IMR-90 (cell line): ENCODE measurements around the gene LHPP. TPM values are rescaled to one million over a fixed set of nuclear protein-coding genes. Genes with fewer than 3 reads are reported as not detected.

Experiments used
- ATAC-seq: fragments of 200-7000 bp; cut with Tn5 transposase; 2 replicates; pipeline ENCODE4 v1.9.1; 2020; ENCODE audit warnings: low read depth, mild to moderate bottlenecking, moderate library complexity
- BruUV-seq: library from RNA; stranded (reverse); fragments of 400-500 nt; replicated peaks from 2 replicates; lab custom pipeline; 2021; lab: Mats Ljungman, UMichigan
- CTCF ChIA-PET: fragments of 300-600 bp; formaldehyde crosslinking; extraction: SDS; loops from one replicate; lab custom pipeline; 2021; ENCODE audit warnings: antibody characterized with exemption; lab: Yijun Ruan, JAX
- POLR2A ChIA-PET: fragments of 300-600 bp; sonication (Branson Sonifier 250); formaldehyde crosslinking; loops from one replicate; lab custom pipeline; 2022; ENCODE audit warnings: antibody characterized with exemption; ENCODE audit not compliant: unreplicated experiment; lab: Charles Lee
- DNase-seq: peaks from one replicate; pipeline ENCODE4 v3.0.0; 2013
- H2AFZ ChIP-seq: replicated peaks from 2 replicates; pipeline ENCODE3; 2013; ENCODE audit warnings: low read length, mild to moderate bottlenecking; ENCODE audit not compliant: poor library complexity
- H2AK5ac ChIP-seq: 2 replicates; pipeline ENCODE4 v1.6.1; 2013; ENCODE audit warnings: low read depth, low read length, inconsistent platforms
- H2AK9ac ChIP-seq: replicated peaks from 2 replicates; pipeline ENCODE3; 2013; ENCODE audit warnings: mild to moderate bottlenecking, low read depth, low read length, moderate library complexity; ENCODE audit not compliant: poor library complexity
- H2BK120ac ChIP-seq: 2 replicates; pipeline ENCODE4 v1.6.1; 2013; ENCODE audit warnings: low read depth, low read length, inconsistent platforms
- H2BK15ac ChIP-seq: 3 replicates; pipeline ENCODE4 v1.6.1; 2013; ENCODE audit warnings: low read depth, low read length, inconsistent platforms
- H2BK20ac ChIP-seq: 2 replicates; pipeline ENCODE4 v1.6.1; 2013; ENCODE audit warnings: low read depth, mild to moderate bottlenecking, inconsistent platforms, low read length, moderate library complexity
- H2BK5ac ChIP-seq: 2 replicates; pipeline ENCODE4 v1.6.1; 2013; ENCODE audit warnings: mild to moderate bottlenecking, low read depth, low read length, inconsistent platforms; ENCODE audit not compliant: poor library complexity, severe bottlenecking
- H3K14ac ChIP-seq: replicated peaks from 2 replicates; pipeline ENCODE4 v1.6.1; 2013; ENCODE audit warnings: low read depth, low read length, inconsistent platforms
- H3K18ac ChIP-seq: 2 replicates; pipeline ENCODE4 v1.6.1; 2013; ENCODE audit warnings: low read depth, low read length, control low read depth
- H3K23ac ChIP-seq: 2 replicates; pipeline ENCODE4 v1.6.1; 2013; ENCODE audit warnings: low read depth, low read length, inconsistent platforms
- H3K27ac ChIP-seq: 2 replicates; pipeline ENCODE4 v1.5.1; 2013; ENCODE audit warnings: mild to moderate bottlenecking, control low read depth, low read length; ENCODE audit not compliant: insufficient read depth
- H3K27me3 ChIP-seq: 2 replicates; pipeline ENCODE4 v1.6.1; 2013; ENCODE audit warnings: low read length; ENCODE audit not compliant: control insufficient read depth, insufficient read depth
- H3K36me3 ChIP-seq: 2 replicates; pipeline ENCODE4 v1.6.1; 2013; ENCODE audit warnings: low read length, mixed read lengths; ENCODE audit not compliant: control insufficient read depth, insufficient read depth
- H3K4ac ChIP-seq: 2 replicates; pipeline ENCODE4 v1.6.1; 2013; ENCODE audit warnings: low read depth, low read length, inconsistent platforms
- H3K4me1 ChIP-seq: 2 replicates; pipeline ENCODE4 v1.6.1; 2013; ENCODE audit warnings: low read length, mixed read lengths; ENCODE audit not compliant: control insufficient read depth, insufficient read depth
- H3K4me2 ChIP-seq: 2 replicates; pipeline ENCODE4 v1.6.1; 2013; ENCODE audit warnings: low read depth, mild to moderate bottlenecking, control low read depth, low read length, moderate library complexity
- H3K4me3 ChIP-seq: 2 replicates; pipeline ENCODE4 v1.5.1; 2013; ENCODE audit warnings: low read depth, mild to moderate bottlenecking, control low read depth, low read length, moderate library complexity; ENCODE audit not compliant: insufficient read depth
- H3K56ac ChIP-seq: 2 replicates; pipeline ENCODE4 v1.6.1; 2013; ENCODE audit warnings: low read length, inconsistent platforms; ENCODE audit not compliant: insufficient read depth; ENCODE audit errors: extremely low read depth
- H3K79me1 ChIP-seq, 2 experiments: 2 replicates each; pipeline ENCODE4 v1.6.1; 2013; ENCODE audit warnings: low read length in 2 of 2, inconsistent platforms in 1 of 2, low read depth in 1 of 2
- H3K9ac ChIP-seq: 2 replicates; pipeline ENCODE4 v1.6.1; 2013; ENCODE audit warnings: low read depth, low read length, control low read depth
- H3K9me1 ChIP-seq: 2 replicates; pipeline ENCODE4 v1.6.1; 2013; ENCODE audit warnings: low read length, inconsistent platforms; ENCODE audit not compliant: insufficient read depth
- H3K9me3 ChIP-seq: 2 replicates; pipeline ENCODE4 v1.6.1; 2013; ENCODE audit warnings: low read length; ENCODE audit not compliant: control insufficient read depth, insufficient read depth
- H4K20me1 ChIP-seq: 2 replicates; pipeline ENCODE4 v1.6.1; 2013; ENCODE audit warnings: low read length, inconsistent platforms; ENCODE audit not compliant: insufficient read depth
- H4K5ac ChIP-seq: 2 replicates; pipeline ENCODE4 v1.6.1; 2013; ENCODE audit warnings: mild to moderate bottlenecking, low read depth, low read length, control low read depth
- H4K8ac ChIP-seq, 2 experiments: 2 replicates each; pipeline ENCODE4 v1.6.1; 2013; ENCODE audit warnings: low read depth in 2 of 2, low read length in 2 of 2, control low read depth in 1 of 2, inconsistent platforms in 1 of 2
- H4K91ac ChIP-seq: 2 replicates; pipeline ENCODE4 v1.6.1; 2013; ENCODE audit warnings: low read depth, low read length, inconsistent platforms; ENCODE audit not compliant: insufficient read depth
- BHLHE40 ChIP-seq: fragments of 150-350 bp; IDR thresholded peaks from 2 replicates; pipeline ENCODE4 v1.6.1; 2016; ENCODE audit warnings: mild to moderate bottlenecking, low read depth, low read length
- CHD1 ChIP-seq: IDR thresholded peaks from 2 replicates; pipeline ENCODE4 v1.6.1; 2012; ENCODE audit warnings: low read depth, low read length, improper control_type of control experiment
- FOS ChIP-seq: fragments of 150-350 bp; IDR thresholded peaks from 2 replicates; pipeline ENCODE4 v1.6.1; 2016; ENCODE audit warnings: low read depth, low read length
- MAFK ChIP-seq: IDR thresholded peaks from 2 replicates; pipeline ENCODE4 v1.6.1; 2012; ENCODE audit warnings: low read depth, low read length, improper control_type of control experiment
- MAZ ChIP-seq: IDR thresholded peaks from 2 replicates; pipeline ENCODE4 v1.6.1; 2012; ENCODE audit warnings: low read depth, mild to moderate bottlenecking, low read length, improper control_type of control experiment, moderate library complexity, borderline replicate concordance
- NFE2L2 ChIP-seq: fragments of 150-350 bp; IDR thresholded peaks from 2 replicates; pipeline ENCODE4 v1.6.1; 2016; ENCODE audit warnings: low read depth, mild to moderate bottlenecking, low read length
- POLR2A ChIP-seq: IDR thresholded peaks from 2 replicates; pipeline ENCODE4 v1.6.1; 2012; ENCODE audit warnings: mild to moderate bottlenecking, low read depth, low read length
- RAD21 ChIP-seq: IDR thresholded peaks from 2 replicates; pipeline ENCODE4 v1.6.1; 2012; ENCODE audit warnings: low read length, improper control_type of control experiment
- WGBS, 2 experiments: methylation state at CpG; one replicate each; pipeline versions ENCODE4 v1.1.5 to v1.1.7; 2013; ENCODE audit warnings: missing lambda C conversion rate in 2 of 2; ENCODE audit not compliant: insufficient read length in 1 of 2; ENCODE audit errors: extremely low coverage in 2 of 2; 5-methylcytosine and 5-hydroxymethylcytosine counted together
- dilution Hi-C: fragments of 300-500 bp; cut with HindIII; formaldehyde crosslinking; loops from one replicate; pipeline ENCODE4 v1.14.3; 2018; ENCODE audit warnings: low sequenced_read_pairs; ENCODE audit not compliant: unreplicated experiment
- in situ Hi-C: fragments of 300-500 bp; cut with MboI; formaldehyde crosslinking; loops from 3 replicates; pipeline ENCODE4 v1.14.3; 2019; ENCODE audit warnings: low sequenced_read_pairs, inconsistent platforms, mixed read lengths
- intact Hi-C: fragments of 100-400 bp; cut with micrococcal nuclease; formaldehyde crosslinking; loops from 2 replicates; pipeline ENCODE4 v1.10.0; 2022
- polyA plus RNA-seq, 3 experiments: library from polyadenylated mRNA; depleted of rRNA; stranded (reverse); fragments of >200 nt; gene quantifications; 2 replicates each; pipeline ENCODE4 v1.2.3, GENCODE V29; 2012; ENCODE audit warnings: low replicate concordance in 1 of 3
- total RNA-seq: library from RNA; depleted of rRNA; stranded (reverse); fragments of >200 nt; gene quantifications from 2 replicates; pipeline ENCODE4 v1.2.3, GENCODE V29; 2012
- TF ChIP-seq, protein P1 (sequence below): fragments of 150-350 bp; IDR thresholded peaks from 2 replicates; pipeline ENCODE4 v1.6.1; 2016; ENCODE audit warnings: low read depth, mild to moderate bottlenecking, low read length, moderate library complexity, borderline replicate concordance

The LHPP gene
- total and polyA plus RNA-seq, 2 of the 4 experiments (the other 2 are of a cell fraction), result 2.7 to 8.3 TPM

DNA sequence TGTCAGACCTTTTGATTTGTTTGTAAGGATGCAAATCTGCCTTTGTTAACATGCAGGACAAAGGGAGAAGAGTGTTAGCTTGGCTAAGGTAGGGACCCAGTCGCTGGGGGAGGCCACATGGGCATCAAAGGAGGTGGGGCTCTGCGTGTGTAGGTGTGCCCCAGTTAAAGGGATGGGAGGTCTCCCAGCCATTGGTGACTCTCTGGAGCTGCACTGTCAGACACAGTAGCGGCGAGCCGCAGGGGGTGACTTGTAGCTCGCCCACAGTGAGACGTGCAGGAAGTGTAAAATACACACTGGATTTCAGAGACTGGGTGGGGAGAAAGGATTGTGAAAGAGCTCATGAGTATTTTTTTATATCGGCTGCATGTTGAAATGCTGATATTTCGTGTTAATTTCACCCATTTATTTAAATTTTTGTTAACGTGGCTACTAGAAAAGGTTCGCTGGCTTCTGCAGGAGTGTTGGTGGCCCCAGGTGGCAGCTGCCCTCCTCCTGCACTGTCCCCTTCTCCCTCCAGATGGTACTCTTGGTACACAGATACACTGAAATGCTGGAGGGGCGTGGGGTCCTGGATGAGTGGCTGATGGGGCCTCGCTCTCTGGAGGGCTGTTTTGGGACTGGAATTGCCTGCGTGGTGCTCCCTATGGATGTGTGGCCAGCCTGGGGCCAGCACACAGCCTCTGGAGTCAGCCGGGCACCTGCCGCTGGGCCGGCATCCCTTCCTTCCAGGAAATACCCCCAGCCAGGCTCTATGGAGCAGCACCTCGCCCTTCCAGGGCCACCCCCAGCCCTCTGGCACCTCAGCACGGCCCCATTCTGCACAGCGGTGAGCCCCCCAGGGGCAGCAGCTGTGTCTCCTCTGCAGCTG, 59.2 kb downstream of the LHPP start:
- no peaks in the 10 kb centered on the region; the same call in 1 of the 2 replicates for H3K27me3 ChIP-seq
- H3K23ac ChIP-seq, result no peak overlapping the region
- H3K4me1 ChIP-seq, result peaks cover 9% of the 10 kb centered on the region; the same call in 1 of the 2 replicates
- H3K36me3 ChIP-seq, result no peaks in the 10 kb centered on the region
- H3K9ac ChIP-seq, result no peak overlapping the region
- in situ Hi-C loops, result no loop called here
- no peaks in the 10 kb centered on the region for H3K9me3 ChIP-seq
- BruUV-seq, result no TSS peak
- CTCF ChIA-PET, result no interaction called here
- peak; percentile 39; the same call in 1 of the 2 replicates for ATAC-seq
- H2AK5ac ChIP-seq, result no peak overlapping the region
- H3K14ac ChIP-seq, result no peak overlapping the region
- TF ChIP-seq MAZ (no peak), CHD1 (no peak), MAFK (no peak), POLR2A (no peak), NFE2L2 (no peak), RAD21 (no peak), FOS (no peak), BHLHE40 (no peak)
- TF ChIP-seq, protein P1, sequence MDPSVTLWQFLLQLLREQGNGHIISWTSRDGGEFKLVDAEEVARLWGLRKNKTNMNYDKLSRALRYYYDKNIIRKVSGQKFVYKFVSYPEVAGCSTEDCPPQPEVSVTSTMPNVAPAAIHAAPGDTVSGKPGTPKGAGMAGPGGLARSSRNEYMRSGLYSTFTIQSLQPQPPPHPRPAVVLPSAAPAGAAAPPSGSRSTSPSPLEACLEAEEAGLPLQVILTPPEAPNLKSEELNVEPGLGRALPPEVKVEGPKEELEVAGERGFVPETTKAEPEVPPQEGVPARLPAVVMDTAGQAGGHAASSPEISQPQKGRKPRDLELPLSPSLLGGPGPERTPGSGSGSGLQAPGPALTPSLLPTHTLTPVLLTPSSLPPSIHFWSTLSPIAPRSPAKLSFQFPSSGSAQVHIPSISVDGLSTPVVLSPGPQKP, result no peak
- no peak overlapping the region for H2BK15ac ChIP-seq
- no peak overlapping the region for H3K56ac ChIP-seq
- H3K4me2 ChIP-seq, result no peak overlapping the region
- no peaks in the 10 kb centered on the region for H3K79me1 ChIP-seq
- H3K9me1 ChIP-seq, result no peaks in the 10 kb centered on the region
- no peak overlapping the region for H4K8ac ChIP-seq
- no peak overlapping the region for H3K27ac ChIP-seq
- no peak overlapping the region for H2BK120ac ChIP-seq
- no peak overlapping the region for H2BK5ac ChIP-seq
- no peak overlapping the region for H2AK9ac ChIP-seq
- H3K18ac ChIP-seq, result no peak overlapping the region
- no peak overlapping the region for H3K4ac ChIP-seq
- H2BK20ac ChIP-seq, result no peak overlapping the region
- POLR2A ChIA-PET, result no interaction called here
- DNase-seq, result peak; percentile 19
- 64% methylated on average over 9 of the region's 20 CpGs; no CpG with 5 or more reads in 1 of the 2 experiments for WGBS, 2 experiments
- dilution Hi-C loops, result no loop called here
- H3K4me3 ChIP-seq, result no peak overlapping the region
- no peak overlapping the region for H2AFZ ChIP-seq
- no peaks in the 10 kb centered on the region for H4K20me1 ChIP-seq
- H4K91ac ChIP-seq, result no peak overlapping the region
- intact Hi-C loops, result no loop called here
- H4K5ac ChIP-seq, result no peak overlapping the region
